H9 (cell line): ENCODE measurements around the gene FBXO22. TPM values are rescaled to one million over a fixed set of nuclear protein-coding genes. Genes with fewer than 3 reads are reported as not detected.
A peak's percentile ranks its signal among the peaks of the same experiment; 100 is the strongest.

Experiments used
- DNase-seq: peaks from one replicate; pipeline ENCODE4 v3.0.0-alpha.2; 2017
- H2AFZ ChIP-seq: one replicate; pipeline ENCODE4 v1.6.1; 2013; ENCODE audit warnings: mild to moderate bottlenecking, low read length, control low read depth, moderate library complexity
- H2AK5ac ChIP-seq: 2 replicates; pipeline ENCODE4 v1.6.1; 2013; ENCODE audit warnings: low read length, control low read depth, mixed read lengths; ENCODE audit not compliant: insufficient read length
- H2BK120ac ChIP-seq: one replicate; pipeline ENCODE4 v1.6.1; 2013; ENCODE audit warnings: low read depth, mild to moderate bottlenecking, low read length, control low read depth, inconsistent platforms; ENCODE audit not compliant: poor library complexity, severe bottlenecking
- H2BK12ac ChIP-seq: 2 replicates; pipeline ENCODE4 v1.6.1; 2013; ENCODE audit warnings: low read length, control low read depth, mixed read lengths, low read depth; ENCODE audit not compliant: insufficient read length
- H2BK15ac ChIP-seq: 2 replicates; pipeline ENCODE4 v1.6.1; 2013; ENCODE audit warnings: low read depth, low read length, control low read depth
- H2BK20ac ChIP-seq: one replicate; pipeline ENCODE4 v1.6.1; 2013; ENCODE audit warnings: low read depth, mild to moderate bottlenecking, low read length, control low read depth, inconsistent platforms; ENCODE audit not compliant: poor library complexity, severe bottlenecking
- H2BK5ac ChIP-seq: 2 replicates; pipeline ENCODE4 v1.6.1; 2013; ENCODE audit warnings: low read length, control low read depth, mixed read lengths; ENCODE audit not compliant: insufficient read length
- H3K14ac ChIP-seq: 2 replicates; pipeline ENCODE4 v1.6.1; 2013; ENCODE audit warnings: low read length, control low read depth; ENCODE audit not compliant: insufficient read depth
- H3K18ac ChIP-seq: 2 replicates; pipeline ENCODE4 v1.6.1; 2013; ENCODE audit warnings: low read depth, mild to moderate bottlenecking, mixed read lengths, low read length, control low read depth; ENCODE audit not compliant: insufficient read length
- H3K23ac ChIP-seq: 2 replicates; pipeline ENCODE4 v1.6.1; 2013; ENCODE audit warnings: low read length, control low read depth, mixed read lengths, low read depth; ENCODE audit not compliant: insufficient read length
- H3K23me2 ChIP-seq: 2 replicates; pipeline ENCODE4 v1.6.1; 2013; ENCODE audit warnings: low read depth, mild to moderate bottlenecking, mixed read lengths, low read length, control low read depth; ENCODE audit not compliant: insufficient read length, poor library complexity, severe bottlenecking
- H3K27ac ChIP-seq: 2 replicates; pipeline ENCODE4 v1.5.1; 2013; ENCODE audit warnings: low read length, control low read depth, mixed read lengths, low read depth; ENCODE audit not compliant: insufficient read length
- H3K27me3 ChIP-seq: 2 replicates; pipeline ENCODE4 v1.6.1; 2013; ENCODE audit warnings: low read length, control low read depth, inconsistent platforms; ENCODE audit not compliant: insufficient read depth
- H3K4ac ChIP-seq: 2 replicates; pipeline ENCODE4 v1.6.1; 2013; ENCODE audit warnings: low read depth, mild to moderate bottlenecking, control low read depth, inconsistent platforms, low read length, moderate library complexity
- H3K4me1 ChIP-seq: 2 replicates; pipeline ENCODE4 v1.6.1; 2013; ENCODE audit warnings: low read length, control low read depth, inconsistent platforms; ENCODE audit not compliant: insufficient read depth
- H3K4me2 ChIP-seq: 2 replicates; pipeline ENCODE4 v1.6.1; 2013; ENCODE audit warnings: low read length, control low read depth, mixed read lengths; ENCODE audit not compliant: insufficient read length, insufficient read depth
- H3K56ac ChIP-seq: 2 replicates; pipeline ENCODE4 v1.6.1; 2013; ENCODE audit warnings: low read depth, mild to moderate bottlenecking, mixed read lengths, low read length, control low read depth; ENCODE audit not compliant: insufficient read length
- H3K79me1 ChIP-seq: 2 replicates; pipeline ENCODE4 v1.6.1; 2013; ENCODE audit warnings: low read depth, mild to moderate bottlenecking, moderate library complexity, low read length, control low read depth, inconsistent platforms; ENCODE audit not compliant: insufficient read depth, poor library complexity, severe bottlenecking
- H3K79me2 ChIP-seq: 2 replicates; pipeline ENCODE4 v1.6.1; 2013; ENCODE audit warnings: low read length, control low read depth, inconsistent platforms; ENCODE audit not compliant: insufficient read depth
- H3K9ac ChIP-seq: 2 replicates; pipeline ENCODE4 v1.6.1; 2013; ENCODE audit warnings: low read length, control low read depth, mixed read lengths; ENCODE audit not compliant: insufficient read length; ENCODE audit errors: extremely low read depth
- H3K9me3 ChIP-seq: one replicate; pipeline ENCODE4 v1.6.1; 2013; ENCODE audit warnings: low read depth, low read length, inconsistent platforms; ENCODE audit not compliant: control insufficient read depth
- H3T11ph ChIP-seq: one replicate; pipeline ENCODE4 v1.6.1; 2013; ENCODE audit warnings: mild to moderate bottlenecking, low read length, control low read depth, inconsistent platforms
- H4K20me1 ChIP-seq: one replicate; pipeline ENCODE4 v1.6.1; 2013; ENCODE audit not compliant: control insufficient read depth, insufficient read length, insufficient read depth
- H4K5ac ChIP-seq: 2 replicates; pipeline ENCODE4 v1.6.1; 2013; ENCODE audit warnings: low read depth, mild to moderate bottlenecking, mixed read lengths, low read length, control low read depth; ENCODE audit not compliant: insufficient read length
- H4K8ac ChIP-seq: replicated peaks from 2 replicates; pipeline ENCODE4 v1.6.1; 2013; ENCODE audit warnings: low read length, control low read depth, mixed read lengths, low read depth; ENCODE audit not compliant: insufficient read length
- H4K91ac ChIP-seq: 2 replicates; pipeline ENCODE4 v1.6.1; 2013; ENCODE audit warnings: low read depth, mild to moderate bottlenecking, moderate library complexity, mixed read lengths, low read length, control low read depth; ENCODE audit not compliant: insufficient read length
- H3K27ac Mint-ChIP-seq, 3 experiments: 2 replicates in 2 of 3; 3 replicates in 1 of 3; pipeline ENCODE4 v1.8.0; 2020 to 2021; ENCODE audit warnings: mixed read lengths in 3 of 3, mild to moderate bottlenecking in 1 of 3, moderate library complexity in 1 of 3
- H3K27me3 Mint-ChIP-seq: 2 replicates; pipeline ENCODE4 v1.8.0; 2021; ENCODE audit warnings: low read depth, mild to moderate bottlenecking, moderate library complexity, mixed read lengths
- H3K36me3 Mint-ChIP-seq, 3 experiments: 2 replicates in 2 of 3; 3 replicates in 1 of 3; pipeline ENCODE4 v1.8.0; 2020 to 2021; ENCODE audit warnings: low read depth in 3 of 3, mixed read lengths in 3 of 3; ENCODE audit not compliant: insufficient read depth in 1 of 3
- H3K4me1 Mint-ChIP-seq, 2 experiments: 2 replicates each; pipeline ENCODE4 v1.8.0; 2020; ENCODE audit warnings: mixed read lengths in 2 of 2
- H3K4me3 Mint-ChIP-seq, 2 experiments: 2 replicates in 1 of 2; 3 replicates in 1 of 2; pipeline ENCODE4 v1.8.0; 2020 to 2021; ENCODE audit warnings: mild to moderate bottlenecking in 2 of 2, mixed read lengths in 2 of 2, moderate library complexity in 1 of 2
- H3K9me3 Mint-ChIP-seq, 2 experiments: 2 replicates in 1 of 2; 3 replicates in 1 of 2; pipeline ENCODE4 v1.8.0; 2020; ENCODE audit warnings: mild to moderate bottlenecking in 2 of 2, mixed read lengths in 2 of 2, moderate library complexity in 1 of 2
- CTCF ChIP-seq: fragments of 200-600 bp; sonication (generic); conservative IDR thresholded peaks from 3 replicates; pipeline ENCODE4 v1.8.0; 2021; ENCODE audit warnings: antibody characterized with exemption, mild to moderate bottlenecking
- WGBS: extraction: QIAGEN DNeasy Blood & Tissue Kit; methylation state at CpG from one replicate; pipeline ENCODE4 v1.1.7; 2013; ENCODE audit warnings: missing lambda C conversion rate, low lambda C conversion rate, mixed read lengths; ENCODE audit not compliant: insufficient read length; ENCODE audit errors: extremely low coverage; 5-methylcytosine and 5-hydroxymethylcytosine counted together
- total RNA-seq: library from RNA; stranded (reverse); gene quantifications from 2 replicates; pipeline ENCODE4 v1.2.1, GENCODE V29; 2021

FBXO22 gene
- total RNA-seq, 1 experiment from 2014 or later, result 59.9 TPM

GRCh38 chr15:75868019-75868418 is 35.7 kb upstream of the FBXO22 start:
- Mint-ChIP-seq H3K36me3 (peaks cover 7 to 33% (median 30%) of the 10 kb centered on the region in 3 experiments; a peak in 6 of 7 replicates), H3K4me3 (no peak overlapping the region), H3K9me3 (no peaks in the 10 kb centered on the region), H3K27ac (peak overlapping the region in 1 of 3 experiments; percentile 75; a peak in 2 of 7 replicates), H3K27me3 (no peaks in the 10 kb centered on the region), H3K4me1 (peaks cover 64 to 72% of the 10 kb centered on the region in 2 experiments)
- H4K20me1 ChIP-seq, result no peaks in the 10 kb centered on the region
- DNase-seq, result no peak
- no peak overlapping the region for H3K4ac ChIP-seq
- H2BK12ac ChIP-seq, result no peak overlapping the region
- H2BK5ac ChIP-seq, result no peak overlapping the region
- no peak overlapping the region for H2BK15ac ChIP-seq
- no peak overlapping the region for H2AK5ac ChIP-seq
- no peaks in the 10 kb centered on the region for H3K23me2 ChIP-seq
- no peak overlapping the region for H3K23ac ChIP-seq
- no peaks in the 10 kb centered on the region for H3K79me2 ChIP-seq
- H4K8ac ChIP-seq, result no peak overlapping the region
- no CpG with 5 or more reads among the region's 3 CpGs for WGBS
- no peak for TF ChIP-seq CTCF
- H2BK20ac ChIP-seq, result no peak overlapping the region
- H3K4me1 ChIP-seq, result peaks cover 12% of the 10 kb centered on the region
- no peaks in the 10 kb centered on the region for H3K27me3 ChIP-seq
- H3K9me3 ChIP-seq, result no peaks in the 10 kb centered on the region
- H4K5ac ChIP-seq, result no peak overlapping the region
- no peak overlapping the region for H3T11ph ChIP-seq
- H3K9ac ChIP-seq, result no peak overlapping the region
- no peak overlapping the region for H2AFZ ChIP-seq
- H3K18ac ChIP-seq, result no peak overlapping the region
- H4K91ac ChIP-seq, result no peak overlapping the region
- no peaks in the 10 kb centered on the region for H3K79me1 ChIP-seq
- no peak overlapping the region for H3K4me2 ChIP-seq
- no peak overlapping the region for H3K27ac ChIP-seq
- H3K14ac ChIP-seq, result no peak overlapping the region
- no peak overlapping the region for H3K56ac ChIP-seq
- no peak overlapping the region for H2BK120ac ChIP-seq
